ENCODE data around the gene GABRR2. TPM values are rescaled to one million over a fixed set of nuclear protein-coding genes. Genes with fewer than 3 reads are reported as not detected.

The GABRR2 gene
- total and polyA plus RNA-seq, 10 of the 15 experiments (the other 5 are each of a cell fraction or from before 2014, with no cell fraction given): 0.16 to 0.72 (median 0.32) TPM; not detected in 2

GRCh38 chr6:89352278-89353117 lies 37.4 kb upstream of the GABRR2 start, which contains the start of gene UBE2J1 (continued):
- TF ChIP-seq, protein P1, sequence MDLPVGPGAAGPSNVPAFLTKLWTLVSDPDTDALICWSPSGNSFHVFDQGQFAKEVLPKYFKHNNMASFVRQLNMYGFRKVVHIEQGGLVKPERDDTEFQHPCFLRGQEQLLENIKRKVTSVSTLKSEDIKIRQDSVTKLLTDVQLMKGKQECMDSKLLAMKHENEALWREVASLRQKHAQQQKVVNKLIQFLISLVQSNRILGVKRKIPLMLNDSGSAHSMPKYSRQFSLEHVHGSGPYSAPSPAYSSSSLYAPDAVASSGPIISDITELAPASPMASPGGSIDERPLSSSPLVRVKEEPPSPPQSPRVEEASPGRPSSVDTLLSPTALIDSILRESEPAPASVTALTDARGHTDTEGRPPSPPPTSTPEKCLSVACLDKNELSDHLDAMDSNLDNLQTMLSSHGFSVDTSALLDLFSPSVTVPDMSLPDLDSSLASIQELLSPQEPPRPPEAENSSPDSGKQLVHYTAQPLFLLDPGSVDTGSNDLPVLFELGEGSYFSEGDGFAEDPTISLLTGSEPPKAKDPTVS (IDR thresholded peaks at IDR 0.05; ENCODE audit: low read depth, low read length): no peak
- TF ChIP-seq ESRRA (IDR thresholded peaks at IDR 0.05; ENCODE audit: low read length) (no peak), ZNF687 (IDR thresholded peaks at IDR 0.05) (peak; percentile 88), MXI1 (IDR thresholded peaks at IDR 0.05; ENCODE audit: low read depth, low read length) (no peak; the same call in 1 of the 2 replicates), EGR1 (IDR thresholded peaks at IDR 0.05; ENCODE audit: borderline replicate concordance in 1 of 2, low read depth in 2 of 2, low read length in 2 of 2) (peak in 1 of 2 experiments; percentile 61; a peak in 1 of 3 replicates), YBX1 (IDR thresholded peaks at IDR 0.05) (no peak), HDGF (IDR thresholded peaks at IDR 0.05) (0 out of 2 replicates have a peak, but pooled peaks have one; percentile 5), NFXL1 (IDR thresholded peaks at IDR 0.05; ENCODE audit: borderline replicate concordance) (no peak), NFYA (IDR thresholded peaks at IDR 0.05; ENCODE audit: borderline replicate concordance, low read depth, low read length) (no peak), POLR2AphosphoS5 (IDR thresholded peaks at IDR 0.05; ENCODE audit: low read length) (peak; percentile 83), PAX8 (IDR thresholded peaks at IDR 0.05) (no peak), GATAD2B (conservative IDR thresholded peaks at IDR 0.05; ENCODE audit: low read depth) (peak; percentile 98), STAT1 (conservative IDR thresholded peaks at IDR 0.05) (no peak), KLF5 (IDR thresholded peaks at IDR 0.05; ENCODE audit: partially characterized antibody) (no peak), FOS (IDR thresholded peaks at IDR 0.05; ENCODE audit: borderline replicate concordance, extremely low read depth, insufficient read length) (no peak), IRF3 (IDR thresholded peaks at IDR 0.05) (no peak), CEBPB (IDR thresholded peaks at IDR 0.05; ENCODE audit: borderline replicate concordance in 1 of 2, low read depth in 2 of 2, low read length in 2 of 2) (no peak), IRF5 (IDR thresholded peaks at IDR 0.05; ENCODE audit: borderline replicate concordance) (no peak), HCFC1 (IDR thresholded peaks at IDR 0.05; ENCODE audit: low read length) (no peak)
- TF ChIP-seq, protein P2, sequence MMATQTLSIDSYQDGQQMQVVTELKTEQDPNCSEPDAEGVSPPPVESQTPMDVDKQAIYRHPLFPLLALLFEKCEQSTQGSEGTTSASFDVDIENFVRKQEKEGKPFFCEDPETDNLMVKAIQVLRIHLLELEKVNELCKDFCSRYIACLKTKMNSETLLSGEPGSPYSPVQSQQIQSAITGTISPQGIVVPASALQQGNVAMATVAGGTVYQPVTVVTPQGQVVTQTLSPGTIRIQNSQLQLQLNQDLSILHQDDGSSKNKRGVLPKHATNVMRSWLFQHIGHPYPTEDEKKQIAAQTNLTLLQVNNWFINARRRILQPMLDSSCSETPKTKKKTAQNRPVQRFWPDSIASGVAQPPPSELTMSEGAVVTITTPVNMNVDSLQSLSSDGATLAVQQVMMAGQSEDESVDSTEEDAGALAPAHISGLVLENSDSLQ (IDR thresholded peaks at IDR 0.05): no peak; the same call in 1 of the 2 replicates
